WTC11 (cell line): ENCODE data around the gene C3orf33.

Experiments
- ATF6 ChIP-seq: sonication (generic); formaldehyde crosslinking; IDR thresholded peaks from 2 replicates; pipeline ENCODE4 v1.8.1; 2023; ENCODE audit warnings: mild to moderate bottlenecking, missing genetic modification reagents
- CREM ChIP-seq: sonication (generic); formaldehyde crosslinking; IDR thresholded peaks from 2 replicates; pipeline ENCODE4 v1.8.1; 2022; ENCODE audit warnings: mild to moderate bottlenecking, missing genetic modification reagents, moderate library complexity
- CTCF ChIP-seq: fragments of 200-600 bp; IDR thresholded peaks from 2 replicates; pipeline ENCODE4 v1.8.0; 2022; ENCODE audit warnings: antibody characterized with exemption
- KAT7 ChIP-seq: sonication (generic); formaldehyde crosslinking; IDR thresholded peaks from 2 replicates; pipeline ENCODE4 v1.8.1; 2023; ENCODE audit warnings: missing genetic modification reagents, mild to moderate bottlenecking, borderline replicate concordance
- MAX ChIP-seq: sonication (generic); formaldehyde crosslinking; IDR thresholded peaks from 2 replicates; pipeline ENCODE4 v1.8.0; 2022; ENCODE audit warnings: mild to moderate bottlenecking, missing genetic modification reagents
- PRDM15 ChIP-seq: sonication (generic); formaldehyde crosslinking; IDR thresholded peaks from 2 replicates; pipeline ENCODE4 v1.8.0; 2022; ENCODE audit warnings: missing genetic modification reagents
- ZNF121 ChIP-seq: sonication (generic); formaldehyde crosslinking; IDR thresholded peaks from 2 replicates; pipeline ENCODE4 v1.8.0; 2023; ENCODE audit warnings: missing genetic modification reagents

GRCh38 chr3:155780291-155780690, 25.8 kb downstream of the C3orf33 start:
- TF ChIP-seq CREM (CRISPR knock-in tag) (no peak), CTCF (no peak), KAT7 (CRISPR knock-in tag) (no peak), ZNF121 (CRISPR knock-in tag) (no peak), PRDM15 (CRISPR knock-in tag) (no peak), ATF6 (CRISPR knock-in tag) (no peak), MAX (CRISPR knock-in tag) (no peak)
